Putamen (tissue), 1 donor: ENCODE data around the gene IQGAP3.
"Not testable (repeated sequence)": the region's sequence is repeated elsewhere in the genome, so short reads cannot be mapped to it uniquely, and the experiment has no call there.

Source experiments
- DNase-seq: peaks from one replicate; pipeline ENCODE4 v3.0.0-alpha.2; 2016; ENCODE audit warnings: low spot score

IQGAP3 gene

GRCh38 chr1:156571919-156572662 lies at the start of gene IQGAP3:
TSS of gene IQGAP3 (minus strand) at chr1:156572565. CDS start at chr1:156572529, 36 bp downstream.
- peak; percentile 76 for DNase-seq

- no peak for DNase-seq
These were observed 47.2 kb upstream of the IQGAP3 start for GRCh38 chr1:156619582-156619955.

GRCh38 chr1:156618853-156619581 lies 46.7 kb upstream of the IQGAP3 start, which contains the start of gene HAPLN2:
TSS of gene HAPLN2 (plus strand) at chr1:156619415. CDS start at chr1:156623491, 4,076 bp downstream.
- DNase-seq, result peak; percentile 84

- peak; percentile 88 for DNase-seq
These were observed 44.1 kb upstream of the IQGAP3 start for GRCh38 chr1:156616463-156616862.

GRCh38 chr1:156615946-156616345 lies 43.6 kb upstream of the IQGAP3 start:
- no peak for DNase-seq

GRCh38 chr1:156612666-156613065 lies 40.3 kb upstream of the IQGAP3 start:
- DNase-seq, result no peak

GRCh38 chr1:156610072-156610471 lies 37.7 kb upstream of the IQGAP3 start:
- not testable (repeated sequence) for DNase-seq

- DNase-seq, result no peak
These were observed 36.6 kb upstream of the IQGAP3 start for GRCh38 chr1:156608981-156609380.

GRCh38 chr1:156608036-156608674 lies 35.8 kb upstream of the IQGAP3 start:
- peak; percentile 81 for DNase-seq

- DNase-seq, result not testable (repeated sequence)
These were observed 35.0 kb upstream of the IQGAP3 start for GRCh38 chr1:156607344-156607743.

- DNase-seq, result no peak
These were observed 30.2 kb upstream of the IQGAP3 start for GRCh38 chr1:156602557-156602993.

GRCh38 chr1:156601892-156602291 lies 29.5 kb upstream of the IQGAP3 start:
- DNase-seq, result no peak

- DNase-seq, result peak; percentile 87
These were observed 28.9 kb upstream of the IQGAP3 start, which contains the start of gene GPATCH4 for GRCh38 chr1:156601122-156601830. TSS of gene GPATCH4 (minus strand) at chr1:156601479.

GRCh38 chr1:156600733-156601121 lies 28.4 kb upstream of the IQGAP3 start:
- no peak for DNase-seq

- no peak for DNase-seq
These were observed 27.4 kb upstream of the IQGAP3 start for GRCh38 chr1:156599811-156600210.

- no peak for DNase-seq
These were observed 26.5 kb upstream of the IQGAP3 start for GRCh38 chr1:156598731-156599432.

- no peak for DNase-seq
These were observed 25.8 kb upstream of the IQGAP3 start for GRCh38 chr1:156598125-156598524.

- DNase-seq, result no peak
These were observed 24.1 kb upstream of the IQGAP3 start for GRCh38 chr1:156596426-156596825.

- no peak for DNase-seq
These were observed 22.7 kb upstream of the IQGAP3 start for GRCh38 chr1:156595016-156595415.

- DNase-seq, result no peak
These were observed 21.8 kb upstream of the IQGAP3 start for GRCh38 chr1:156594190-156594589.

- DNase-seq, result no peak
These were observed 21.3 kb upstream of the IQGAP3 start for GRCh38 chr1:156593661-156593989.
